H1 (cell line): ENCODE results near the gene RAB3C. TPM values are rescaled to one million over a fixed set of nuclear protein-coding genes. Genes with fewer than 3 reads are reported as not detected.

Experiments
- CTCF ChIA-PET: fragments of 300-600 bp; sonication (Branson Sonifier 250); formaldehyde crosslinking; loops from one replicate; lab custom pipeline; 2021; ENCODE audit not compliant: partially characterized antibody; lab: Charles Lee
- POLR2A ChIA-PET: fragments of 300-600 bp; sonication (Branson Sonifier 250); formaldehyde crosslinking; loops from one replicate; lab custom pipeline; 2021; ENCODE audit warnings: inconsistent platforms; ENCODE audit not compliant: partially characterized antibody; lab: Charles Lee
- DNase-seq, 2 experiments: peaks; one replicate each; pipeline versions ENCODE4 v3.0.0 to v3.0.0-alpha.2; 2010 to 2022; ENCODE audit warnings: low spot score in 2 of 2, low read depth in 1 of 2, mixed read lengths in 1 of 2
- FAIRE-seq: peaks from 2 replicates; lab custom pipeline; 2011; peaks lifted over from hg19 to GRCh38; lab: Jason Lieb, UNC
- H2AFZ ChIP-seq: 2 replicates; pipeline ENCODE4 v1.8.1; 2012; ENCODE audit warnings: low read length, inconsistent platforms
- H2AK5ac ChIP-seq: 2 replicates; pipeline ENCODE4 v1.6.1; 2013; ENCODE audit warnings: low read depth, low read length
- H2BK120ac ChIP-seq: replicated peaks from 2 replicates; pipeline ENCODE3; 2013; ENCODE audit warnings: low read depth, low read length, inconsistent platforms
- H2BK12ac ChIP-seq: 2 replicates; pipeline ENCODE4 v1.6.1; 2013; ENCODE audit warnings: low read depth, low read length
- H2BK15ac ChIP-seq: 2 replicates; pipeline ENCODE4 v1.6.1; 2013; ENCODE audit warnings: low read length
- H2BK20ac ChIP-seq: 2 replicates; pipeline ENCODE4 v1.6.1; 2013; ENCODE audit warnings: low read length
- H2BK5ac ChIP-seq: 2 replicates; pipeline ENCODE4 v1.6.1; 2013; ENCODE audit warnings: low read depth, low read length
- H3K14ac ChIP-seq: 2 replicates; pipeline ENCODE4 v1.6.1; 2013; ENCODE audit warnings: inconsistent platforms; ENCODE audit not compliant: insufficient read length
- H3K18ac ChIP-seq: 2 replicates; pipeline ENCODE4 v1.6.1; 2013; ENCODE audit warnings: low read length; ENCODE audit errors: extremely low read depth
- H3K23ac ChIP-seq: 2 replicates; pipeline ENCODE4 v1.6.1; 2013; ENCODE audit warnings: inconsistent platforms; ENCODE audit not compliant: insufficient read length
- H3K23me2 ChIP-seq: 2 replicates; pipeline ENCODE4 v1.6.1; 2013; ENCODE audit warnings: low read depth, low read length
- H3K27ac ChIP-seq: 2 replicates; pipeline ENCODE4 v1.6.1; 2011; ENCODE audit warnings: low read depth, low read length, inconsistent platforms
- H3K27me3 ChIP-seq, 4 experiments: replicated peaks in 1 of 4; 1 replicate in 1 of 4; 2 replicates in 3 of 4; pipeline versions ENCODE4 v1.6.1 to v1.8.1; 2011 to 2013; ENCODE audit warnings: low read length in 3 of 4, mild to moderate bottlenecking in 3 of 4, inconsistent platforms in 2 of 4, mixed read lengths in 2 of 4, moderate library complexity in 1 of 4; ENCODE audit not compliant: control insufficient read depth in 3 of 4, insufficient read depth in 3 of 4; ENCODE audit errors: extremely low read depth in 1 of 4
- H3K36me3 ChIP-seq, 4 experiments: 2 replicates each; pipeline versions ENCODE4 v1.6.1 to v1.8.1; 2011 to 2013; ENCODE audit warnings: mild to moderate bottlenecking in 4 of 4, low read length in 3 of 4, moderate library complexity in 2 of 4, control low read depth in 1 of 4, inconsistent platforms in 1 of 4; ENCODE audit not compliant: insufficient read depth in 4 of 4, control insufficient read depth in 2 of 4
- H3K4ac ChIP-seq: replicated peaks from 2 replicates; pipeline ENCODE3; 2013; ENCODE audit warnings: low read length, low read depth, mixed read lengths, inconsistent platforms; ENCODE audit not compliant: insufficient read length
- H3K4me1 ChIP-seq, 4 experiments: replicated peaks in 1 of 4; 1 replicate in 1 of 4; 2 replicates in 3 of 4; pipeline versions ENCODE4 v1.6.1 to v1.8.1; 2011 to 2013; ENCODE audit warnings: low read length in 3 of 4, inconsistent platforms in 2 of 4, mixed read lengths in 1 of 4; ENCODE audit not compliant: insufficient read depth in 4 of 4, control insufficient read depth in 3 of 4
- H3K4me2 ChIP-seq, 2 experiments: 2 replicates each; pipeline versions ENCODE4 v1.6.1 to v1.8.1; 2011 to 2013; ENCODE audit warnings: low read depth in 2 of 2, low read length in 2 of 2, control low read depth in 1 of 2, inconsistent platforms in 1 of 2, mild to moderate bottlenecking in 1 of 2; ENCODE audit not compliant: insufficient read depth in 1 of 2
- H3K4me3 ChIP-seq, 4 experiments: fragments of 200-600, 300-600 bp in 1 of 4; sonication (generic), shearing (Covaris generic), sonication (Bioruptor Twin) in 1 of 4; 2 replicates each; pipeline versions ENCODE4 v1.5.1 to v1.8.1; 2011 to 2016; ENCODE audit warnings: low read length in 4 of 4, low read depth in 3 of 4, control low read depth in 2 of 4, inconsistent platforms in 2 of 4, mild to moderate bottlenecking in 2 of 4, mixed read lengths in 1 of 4, moderate library complexity in 1 of 4; ENCODE audit not compliant: insufficient read depth in 2 of 4; ENCODE audit errors: extremely low read depth in 1 of 4
- H3K56ac ChIP-seq: replicated peaks from 2 replicates; pipeline ENCODE3; 2013; ENCODE audit warnings: low read depth, mild to moderate bottlenecking, mixed read lengths, low read length, inconsistent platforms; ENCODE audit not compliant: insufficient read length
- H3K79me1 ChIP-seq: 2 replicates; pipeline ENCODE4 v1.6.1; 2013; ENCODE audit warnings: low read depth, low read length, control low read depth
- H3K79me2 ChIP-seq, 2 experiments: 2 replicates each; pipeline versions ENCODE4 v1.6.1 to v1.8.1; 2012 to 2013; ENCODE audit warnings: low read length in 2 of 2, mild to moderate bottlenecking in 2 of 2, inconsistent platforms in 1 of 2; ENCODE audit not compliant: insufficient read depth in 2 of 2, control insufficient read depth in 1 of 2
- H3K9ac ChIP-seq, 4 experiments: replicated peaks in 1 of 4; 1 replicate in 1 of 4; 2 replicates in 3 of 4; pipeline versions ENCODE4 v1.6.1 to v1.8.1; 2011 to 2013; ENCODE audit warnings: low read depth in 3 of 4, low read length in 3 of 4, control low read depth in 2 of 4, mild to moderate bottlenecking in 2 of 4, moderate library complexity in 2 of 4, inconsistent platforms in 1 of 4; ENCODE audit errors: extremely low read depth in 1 of 4
- H3K9me3 ChIP-seq, 2 experiments: 2 replicates each; pipeline versions ENCODE4 v1.6.1 to v1.8.1; 2012 to 2013; ENCODE audit warnings: mild to moderate bottlenecking in 2 of 2, moderate library complexity in 2 of 2, control low read depth in 1 of 2, inconsistent platforms in 1 of 2, low read depth in 1 of 2, low read length in 1 of 2, mixed read lengths in 1 of 2; ENCODE audit not compliant: insufficient read depth in 2 of 2
- H4K20me1 ChIP-seq, 2 experiments: replicated peaks in 1 of 2; 2 replicates each; pipeline versions ENCODE3 to v1.8.1; 2011 to 2013; ENCODE audit warnings: inconsistent platforms in 2 of 2, low read length in 2 of 2, mild to moderate bottlenecking in 1 of 2; ENCODE audit not compliant: insufficient read depth in 2 of 2, control insufficient read depth in 1 of 2
- H4K5ac ChIP-seq: 2 replicates; pipeline ENCODE4 v1.6.1; 2013; ENCODE audit warnings: low read length, low read depth, mixed read lengths, inconsistent platforms; ENCODE audit not compliant: insufficient read length
- H4K8ac ChIP-seq: 2 replicates; pipeline ENCODE4 v1.8.0; 2013; ENCODE audit warnings: mild to moderate bottlenecking, moderate library complexity, low read length, inconsistent platforms; ENCODE audit not compliant: insufficient read depth; ENCODE audit errors: extremely low read depth
- H4K91ac ChIP-seq: replicated peaks from 2 replicates; pipeline ENCODE3; 2013; ENCODE audit warnings: low read length, mixed read lengths, inconsistent platforms; ENCODE audit not compliant: insufficient read length
- ATF2 ChIP-seq: IDR thresholded peaks from 2 replicates; pipeline ENCODE4 v1.6.1; 2012; ENCODE audit warnings: low read length, inconsistent platforms
- ATF3 ChIP-seq: IDR thresholded peaks from 2 replicates; pipeline ENCODE4 v1.6.1; 2011; ENCODE audit warnings: low read depth, mild to moderate bottlenecking, low read length; ENCODE audit not compliant: insufficient read depth
- EZH2 ChIP-seq: fragments of 200-600 bp; sonication (generic); IDR thresholded peaks from 2 replicates; pipeline ENCODE4 v1.7.1; 2012; ENCODE audit warnings: low read depth, mild to moderate bottlenecking, moderate library complexity, low read length, inconsistent platforms; ENCODE audit not compliant: severe bottlenecking
- FOSL1 ChIP-seq: IDR thresholded peaks from 2 replicates; pipeline ENCODE4 v1.6.1; 2011; ENCODE audit warnings: mild to moderate bottlenecking, low read depth, low read length, moderate library complexity; ENCODE audit not compliant: insufficient read depth
- MAFK ChIP-seq: IDR thresholded peaks from 2 replicates; pipeline ENCODE4 v1.6.1; 2012; ENCODE audit warnings: low read depth, mild to moderate bottlenecking, improper control_type of control experiment, low read length
- RFX5 ChIP-seq: IDR thresholded peaks from 2 replicates; pipeline ENCODE4 v1.6.1; 2011; ENCODE audit warnings: low read depth, low read length, improper control_type of control experiment, borderline replicate concordance
- WGBS, 2 experiments: shearing (Covaris generic) in 1 of 2; methylation state at CpG; one replicate each; pipeline versions ENCODE4 v1.1.6 to v1.1.7; 2013 to 2015; ENCODE audit warnings: low lambda C conversion rate in 2 of 2, mixed read lengths in 2 of 2, inconsistent platforms in 1 of 2, low coverage in 1 of 2, missing lambda C conversion rate in 1 of 2; ENCODE audit not compliant: insufficient replicate concordance in 2 of 2, insufficient coverage in 1 of 2, insufficient read length in 1 of 2; ENCODE audit errors: extremely low coverage in 1 of 2, missing lambda C conversion rate in 1 of 2; 5-methylcytosine and 5-hydroxymethylcytosine counted together
- polyA plus RNA-seq, 7 experiments: library from polyadenylated mRNA; depleted of rRNA in 3 of 7; stranded (reverse) in 5 of 7; unstranded in 2 of 7; fragments of >200 nt in 5 of 7; fragments of 200-250 nt in 2 of 7; gene quantifications; 1 replicate in 5 of 7; 2 replicates in 1 of 7; 4 replicates in 1 of 7; pipeline versions ENCODE4 v1.2.1 to v1.2.3, GENCODE V29; 2011 to 2013; ENCODE audit warnings: missing spikeins in 2 of 7, mixed read lengths in 2 of 7
- total RNA-seq: library from RNA; stranded (reverse); fragmentation: NEBNext Ultra II Directional; extraction: Animal tissue kit (Norgen Biotek cat#: 25700); gene quantifications from 2 replicates; pipeline ENCODE4 v1.2.1, GENCODE V29; 2021

Gene RAB3C
- total and polyA plus RNA-seq, 2 of the 8 experiments (the other 6 are each of a cell fraction or from before 2014, with no cell fraction given) = 14.7 to 18.3 TPM

GRCh38 chr5:58893551-58893950, 310.7 kb downstream of the RAB3C start:
- no peak overlapping the region for H3K18ac ChIP-seq
- H2BK15ac ChIP-seq = no peak overlapping the region
- H3K14ac ChIP-seq = no peak overlapping the region
- H4K8ac ChIP-seq = no peak overlapping the region
- H2BK5ac ChIP-seq = no peak overlapping the region
- CTCF ChIA-PET = interaction anchor here (0.7 to 10.0 kb wide), 24 partner anchors 8 to 1552 kb away, joined by 3 to 206 read pairs (median 4); no protein-coding TSS in a partner anchor
- H3K79me1 ChIP-seq = no peaks in the 10 kb centered on the region
- H2BK20ac ChIP-seq = no peak overlapping the region
- no peak overlapping the region for H4K91ac ChIP-seq
- H3K27me3 ChIP-seq = no peaks in the 10 kb centered on the region
- H2AFZ ChIP-seq = 0 out of 2 replicates have a peak overlapping the region, but pooled peaks have one; percentile 2
- TF ChIP-seq RFX5 = no peak
- TF ChIP-seq ATF2 = no peak
- no peak for TF ChIP-seq EZH2
- no peak for TF ChIP-seq MAFK
- TF ChIP-seq FOSL1 = no peak
- no peak for TF ChIP-seq ATF3
- TF ChIP-seq, all 59 proteins: peak for 0
- Histone ChIP-seq H3K9ac (no peak overlapping the region), H3K4me3 (no peak overlapping the region), H2AK5ac (no peak overlapping the region), H3K27ac (no peak overlapping the region), H3K4me2 (no peak overlapping the region), H2BK12ac (no peak overlapping the region), H3K36me3 (no peaks in the 10 kb centered on the region), H3K23ac (no peak overlapping the region), H3K56ac (no peak overlapping the region), H2BK120ac (no peak overlapping the region), H3K9me3 (no peaks in the 10 kb centered on the region), H3K23me2 (no peaks in the 10 kb centered on the region), H3K4me1 (no peaks in the 10 kb centered on the region; a peak in 1 of 7 replicates), H4K5ac (no peak overlapping the region), H3K79me2 (no peaks in the 10 kb centered on the region), H3K4ac (no peak overlapping the region), H4K20me1 (no peaks in the 10 kb centered on the region)
- DNase-seq = no peak
- WGBS, 2 experiments = 92% methylated on average over 1 of the region's 1 CpG; no CpG with 5 or more reads in 1 of the 2 experiments
- FAIRE-seq = no peak
- POLR2A ChIA-PET = no interaction called here
